Panc1 (cell line): ENCODE data around the gene NME3. TPM values are rescaled to one million over a fixed set of nuclear protein-coding genes. Genes with fewer than 3 reads are reported as not detected.

Experiments
- ATAC-seq: fragments of 200-7000 bp; cut with Tn5 transposase; 2 replicates; pipeline ENCODE4 v1.9.1; 2020; ENCODE audit warnings: mild to moderate bottlenecking, moderate library complexity
- BruUV-seq: library from RNA; stranded (reverse); fragments of 400-500 nt; replicated peaks from 2 replicates; lab custom pipeline; 2021; lab: Mats Ljungman, UMichigan
- CTCF ChIA-PET: fragments of 300-600 bp; sonication (Branson Sonifier 250); formaldehyde crosslinking; loops from one replicate; lab custom pipeline; 2022; ENCODE audit warnings: antibody characterized with exemption; lab: Charles Lee
- POLR2A ChIA-PET: fragments of 300-600 bp; sonication (Branson Sonifier 250); formaldehyde crosslinking; loops from one replicate; lab custom pipeline; 2022; ENCODE audit warnings: antibody characterized with exemption; lab: Charles Lee
- DNase-seq: peaks from one replicate; pipeline ENCODE4 v3.0.0-alpha.2; 2010; ENCODE audit warnings: low read depth, low spot score
- H3K27ac ChIP-seq: 2 replicates; pipeline ENCODE4 v1.5.1; 2011; ENCODE audit warnings: mild to moderate bottlenecking, low read length, inconsistent platforms
- H3K27me3 ChIP-seq: fragments of 200-500 bp; sonication (Bioruptor generic); 2 replicates; pipeline ENCODE4 v1.6.0; 2014; ENCODE audit warnings: low read length, inconsistent platforms; ENCODE audit not compliant: control insufficient read depth, insufficient read depth
- H3K36me3 ChIP-seq: fragments of 200-500 bp; sonication (Bioruptor generic); 2 replicates; pipeline ENCODE4 v1.5.1; 2014; ENCODE audit warnings: inconsistent platforms, mild to moderate bottlenecking, low read length, moderate library complexity; ENCODE audit not compliant: control insufficient read depth, insufficient read depth
- H3K4me1 ChIP-seq: 2 replicates; pipeline ENCODE4 v1.5.1; 2011; ENCODE audit warnings: inconsistent platforms, mild to moderate bottlenecking, low read length, moderate library complexity; ENCODE audit not compliant: control insufficient read depth, insufficient read depth
- H3K4me3 ChIP-seq, 2 experiments: 2 replicates each; pipeline ENCODE4 v1.5.1; 2011 to 2012; ENCODE audit warnings: low read depth in 2 of 2, low read length in 2 of 2, mild to moderate bottlenecking in 2 of 2, inconsistent platforms in 1 of 2, moderate library complexity in 1 of 2
- H3K9me3 ChIP-seq: fragments of 200-500 bp; sonication (Bioruptor generic); 2 replicates; pipeline ENCODE4 v1.5.1; 2014; ENCODE audit warnings: low read depth, mild to moderate bottlenecking, inconsistent platforms, low read length, moderate library complexity; ENCODE audit not compliant: control insufficient read depth, insufficient read depth
- CTCF ChIP-seq: fragments of 450-650 bp; IDR thresholded peaks from 2 replicates; pipeline ENCODE4 v1.5.1; 2017; ENCODE audit warnings: mild to moderate bottlenecking
- POLR2AphosphoS5 ChIP-seq: IDR thresholded peaks from 2 replicates; pipeline ENCODE4 v1.6.1; 2012; ENCODE audit warnings: mild to moderate bottlenecking, low read depth, low read length, moderate library complexity
- SIN3A ChIP-seq: IDR thresholded peaks from 2 replicates; pipeline ENCODE4 v1.6.1; 2012; ENCODE audit warnings: low read depth, mild to moderate bottlenecking, low read length, moderate library complexity, borderline replicate concordance; ENCODE audit not compliant: insufficient read depth
- TCF7L2 ChIP-seq: IDR thresholded peaks from 2 replicates; pipeline ENCODE4 v1.6.1; 2011; ENCODE audit warnings: mild to moderate bottlenecking, low read depth, low read length, inconsistent platforms
- in situ Hi-C: cut with HindIII; loops from 2 replicates; pipeline ENCODE4 v1.10.0; 2016; ENCODE audit warnings: low sequenced_read_pairs, low pct_unique_long_range_greater_than_20kb
- intact Hi-C: fragments of 100-400 bp; cut with micrococcal nuclease; formaldehyde crosslinking; loops from one replicate; pipeline ENCODE4 v1.10.0; 2022; ENCODE audit not compliant: unreplicated experiment
- total RNA-seq: library from RNA; stranded (reverse); gene quantifications from one replicate; pipeline ENCODE4 v1.2.1, GENCODE V29; 2021; ENCODE audit not compliant: unreplicated experiment
- TF ChIP-seq, protein P1 (sequence below), 2 experiments: IDR thresholded peaks; 2 replicates each; pipeline ENCODE4 v1.6.1; 2011 to 2012; ENCODE audit warnings: low read depth in 2 of 2, control low read depth in 1 of 2, low read length in 1 of 2, mild to moderate bottlenecking in 1 of 2, moderate library complexity in 1 of 2; ENCODE audit not compliant: insufficient read depth in 1 of 2

The NME3 gene
- total RNA-seq, 1 experiment from 2014 or later, result 117 TPM

DNA sequence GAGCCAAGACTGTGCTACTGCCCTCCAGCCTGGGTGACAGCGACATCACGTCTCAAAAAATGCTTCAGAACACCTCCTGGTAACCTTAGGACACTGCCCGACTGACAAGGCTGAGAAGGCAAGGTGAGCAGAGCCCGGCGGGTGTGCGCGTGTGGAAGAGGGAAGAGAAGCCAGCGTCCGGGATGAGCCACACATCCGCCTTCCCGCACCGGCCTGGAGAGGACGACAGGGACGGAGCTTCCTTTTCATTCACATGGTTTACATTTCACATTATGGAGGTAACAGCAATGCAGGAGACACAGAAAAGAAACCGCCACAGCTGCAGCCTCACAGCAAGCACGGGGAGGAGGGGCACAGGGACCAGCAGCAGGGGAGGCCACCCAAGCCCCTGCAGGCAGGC is 38.8 kb upstream of the NME3 start:
- no peak overlapping the region for H3K4me3 ChIP-seq
- intact Hi-C loops, result no loop called here
- in situ Hi-C loops, result no loop called here
- ChIA-PET CTCF (no interaction called here), POLR2A (no interaction called here)
- BruUV-seq, result no TSS peak
- no peak overlapping the region for H3K27ac ChIP-seq
- TF ChIP-seq TCF7L2 (no peak), CTCF (no peak), POLR2AphosphoS5 (no peak), SIN3A (no peak)
- TF ChIP-seq, protein P1, sequence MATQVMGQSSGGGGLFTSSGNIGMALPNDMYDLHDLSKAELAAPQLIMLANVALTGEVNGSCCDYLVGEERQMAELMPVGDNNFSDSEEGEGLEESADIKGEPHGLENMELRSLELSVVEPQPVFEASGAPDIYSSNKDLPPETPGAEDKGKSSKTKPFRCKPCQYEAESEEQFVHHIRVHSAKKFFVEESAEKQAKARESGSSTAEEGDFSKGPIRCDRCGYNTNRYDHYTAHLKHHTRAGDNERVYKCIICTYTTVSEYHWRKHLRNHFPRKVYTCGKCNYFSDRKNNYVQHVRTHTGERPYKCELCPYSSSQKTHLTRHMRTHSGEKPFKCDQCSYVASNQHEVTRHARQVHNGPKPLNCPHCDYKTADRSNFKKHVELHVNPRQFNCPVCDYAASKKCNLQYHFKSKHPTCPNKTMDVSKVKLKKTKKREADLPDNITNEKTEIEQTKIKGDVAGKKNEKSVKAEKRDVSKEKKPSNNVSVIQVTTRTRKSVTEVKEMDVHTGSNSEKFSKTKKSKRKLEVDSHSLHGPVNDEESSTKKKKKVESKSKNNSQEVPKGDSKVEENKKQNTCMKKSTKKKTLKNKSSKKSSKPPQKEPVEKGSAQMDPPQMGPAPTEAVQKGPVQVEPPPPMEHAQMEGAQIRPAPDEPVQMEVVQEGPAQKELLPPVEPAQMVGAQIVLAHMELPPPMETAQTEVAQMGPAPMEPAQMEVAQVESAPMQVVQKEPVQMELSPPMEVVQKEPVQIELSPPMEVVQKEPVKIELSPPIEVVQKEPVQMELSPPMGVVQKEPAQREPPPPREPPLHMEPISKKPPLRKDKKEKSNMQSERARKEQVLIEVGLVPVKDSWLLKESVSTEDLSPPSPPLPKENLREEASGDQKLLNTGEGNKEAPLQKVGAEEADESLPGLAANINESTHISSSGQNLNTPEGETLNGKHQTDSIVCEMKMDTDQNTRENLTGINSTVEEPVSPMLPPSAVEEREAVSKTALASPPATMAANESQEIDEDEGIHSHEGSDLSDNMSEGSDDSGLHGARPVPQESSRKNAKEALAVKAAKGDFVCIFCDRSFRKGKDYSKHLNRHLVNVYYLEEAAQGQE (IDR thresholded peaks at IDR 0.05; ENCODE audit: insufficient read depth in 1 of 2, low read depth in 2 of 2, low read length in 1 of 2), result no peak
- H3K9me3 ChIP-seq, result no peaks in the 10 kb centered on the region
- no peak for ATAC-seq
- no peaks in the 10 kb centered on the region for H3K36me3 ChIP-seq
- no peak for DNase-seq
- H3K4me1 ChIP-seq, result peaks cover 5% of the 10 kb centered on the region; the same call in 1 of the 2 replicates
- no peaks in the 10 kb centered on the region for H3K27me3 ChIP-seq

DNA sequence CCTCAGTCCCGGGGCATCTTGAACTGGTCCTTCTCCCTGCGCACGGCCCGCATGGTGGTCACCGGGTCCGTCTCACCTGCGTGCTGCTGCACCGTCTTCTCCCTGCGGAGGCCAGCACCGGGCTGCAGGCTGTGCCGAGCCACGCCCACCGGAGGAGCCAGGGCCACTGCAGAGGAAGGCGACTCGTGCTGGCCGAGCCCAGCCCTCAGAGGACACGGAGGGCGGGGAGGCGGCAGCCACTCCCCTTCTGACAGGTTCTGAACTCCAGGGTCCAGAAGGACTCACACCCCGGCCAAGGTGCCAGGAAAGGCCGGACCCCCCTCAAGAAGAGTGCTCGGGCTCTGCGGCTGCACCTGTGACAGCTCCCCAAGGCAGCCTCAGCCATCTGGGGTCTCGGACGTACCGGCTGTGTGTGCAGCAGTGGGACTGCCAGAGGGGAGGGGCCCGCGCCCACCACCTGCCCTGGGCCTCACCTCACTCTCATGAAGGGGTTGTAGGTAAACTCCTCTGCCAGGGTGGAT is 38.0 kb upstream of the NME3 start:
- intact Hi-C loops (no loop called here), in situ Hi-C loops (no loop called here)
- peaks cover 5% of the 10 kb centered on the region; the same call in 1 of the 2 replicates for H3K4me1 ChIP-seq
- H3K9me3 ChIP-seq, result no peaks in the 10 kb centered on the region
- ATAC-seq (peak; percentile 73), DNase-seq (no peak)
- no peaks in the 10 kb centered on the region for H3K36me3 ChIP-seq
- no peak overlapping the region for H3K27ac ChIP-seq
- H3K27me3 ChIP-seq, result no peaks in the 10 kb centered on the region
- ChIA-PET CTCF (no interaction called here), POLR2A (no interaction called here)
- TF ChIP-seq, protein P1 (IDR thresholded peaks at IDR 0.05; ENCODE audit: insufficient read depth in 1 of 2, low read depth in 2 of 2, low read length in 1 of 2), result no peak
- no peak for TF ChIP-seq CTCF
- TF ChIP-seq TCF7L2, result no peak
- TF ChIP-seq POLR2AphosphoS5, result no peak
- no peak for TF ChIP-seq SIN3A
- H3K4me3 ChIP-seq, result no peak overlapping the region
- BruUV-seq, result no TSS peak
